ENCODE data around the gene MAPK9. TPM values are rescaled to one million over a fixed set of nuclear protein-coding genes. Genes with fewer than 3 reads are reported as not detected.
A peak's percentile ranks its signal among the peaks of the same experiment; 100 is the strongest.

The MAPK9 gene
- total and polyA plus RNA-seq, 2 experiments from 2014 or later = 22.5 to 23.7 TPM

DNA sequence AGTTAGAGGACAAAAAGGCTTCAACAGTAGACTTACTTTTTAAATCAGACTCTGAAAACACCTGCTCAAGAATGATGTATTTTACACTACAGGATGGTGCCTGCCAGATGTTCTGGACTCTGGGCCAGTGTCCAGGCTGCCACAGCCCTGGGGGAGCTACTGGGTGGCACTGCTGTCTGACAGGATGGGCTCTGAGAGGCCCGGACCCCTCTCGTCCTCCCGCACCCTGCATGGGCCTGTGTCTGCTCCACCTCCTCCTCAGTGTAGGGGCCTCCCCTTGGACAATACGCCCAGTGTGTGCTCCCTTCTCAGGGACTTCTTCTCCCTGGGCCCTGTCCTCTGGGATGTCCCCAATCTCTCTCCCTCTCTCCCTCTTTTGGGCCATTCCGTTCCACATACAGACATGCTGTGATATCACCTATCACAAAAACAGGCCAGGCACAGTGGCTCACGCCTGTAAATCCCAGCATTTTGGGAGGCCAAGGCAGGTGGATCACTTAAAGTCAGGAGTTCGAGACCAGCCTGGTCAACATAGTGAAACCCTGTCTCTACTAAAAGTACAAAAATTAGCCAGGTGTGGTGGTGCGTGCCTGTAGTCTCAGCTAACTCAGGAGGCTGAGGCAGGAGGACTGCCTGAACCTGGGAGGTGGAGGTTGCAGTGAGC lies 37.9 kb upstream of the MAPK9 start:
- no peak overlapping the region for H2AFZ ChIP-seq
- H3K4me3 ChIP-seq = no peak overlapping the region
- no peaks in the 10 kb centered on the region for H3K27me3 ChIP-seq (replicated peaks; ENCODE audit: insufficient read depth)
- no peaks in the 10 kb centered on the region for H3K9me2 ChIP-seq (ENCODE audit: insufficient read depth)
- peaks cover 20% of the 10 kb centered on the region; the same call in 1 of the 2 replicates for H3K36me3 ChIP-seq (ENCODE audit: low read depth)
- peaks cover 52% of the 10 kb centered on the region for H3F3A ChIP-seq (ENCODE audit: insufficient read depth)
- H3K9me3 ChIP-seq (ENCODE audit: low read depth) = no peaks in the 10 kb centered on the region
- 93 to 96% methylated on average over 8 of the region's 8 CpGs for WGBS, 2 experiments (ENCODE audit: low coverage in 1 of 2, low lambda C conversion rate in 2 of 2, missing lambda C conversion rate in 2 of 2)
- no peaks in the 10 kb centered on the region for H4K20me1 ChIP-seq (ENCODE audit: insufficient read depth)
- H3K27ac ChIP-seq = peak overlapping the region; percentile 95
- DNase-seq = no peak
- in situ Hi-C loops (cut with MboI) = no loop called here
- TF ChIP-seq EZH2 (IDR thresholded peaks at IDR 0.05; ENCODE audit: insufficient read depth, poor library complexity, severe bottlenecking) = no peak
- no peaks in the 10 kb centered on the region for H3K79me2 ChIP-seq (ENCODE audit: insufficient read depth)
- H3K9ac ChIP-seq = peak overlapping the region; percentile 79
- H3K4me2 ChIP-seq (ENCODE audit: unreplicated experiment) = peak overlapping the region; percentile 49
- H3K4me1 ChIP-seq (ENCODE audit: insufficient read depth) = peaks cover 46% of the 10 kb centered on the region

DNA sequence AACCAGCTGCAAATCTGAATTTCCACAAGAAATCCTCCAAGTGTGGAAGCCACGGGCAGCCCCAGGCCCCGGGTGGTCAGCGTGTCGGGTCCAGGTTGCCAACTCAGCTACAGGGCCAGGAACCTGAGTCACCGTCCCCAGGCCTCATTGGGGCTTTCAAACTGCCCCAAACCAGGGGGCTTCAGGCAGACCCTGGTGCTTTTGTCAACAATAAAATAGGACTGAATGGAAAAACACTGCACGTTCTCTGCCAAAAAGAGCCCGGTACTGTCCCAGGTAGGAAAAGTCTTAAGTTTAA lies 37.2 kb upstream of the MAPK9 start:
- Histone ChIP-seq H3K79me2 (ENCODE audit: insufficient read depth) (no peaks in the 10 kb centered on the region), H3K27ac (no peak overlapping the region), H3K9me2 (ENCODE audit: insufficient read depth) (no peaks in the 10 kb centered on the region), H3K27me3 (replicated peaks; ENCODE audit: insufficient read depth) (no peaks in the 10 kb centered on the region), H2AFZ (no peak overlapping the region), H3K4me2 (ENCODE audit: unreplicated experiment) (no peak overlapping the region), H3K9me3 (ENCODE audit: low read depth) (no peaks in the 10 kb centered on the region), H4K20me1 (ENCODE audit: insufficient read depth) (no peaks in the 10 kb centered on the region), H3K4me3 (no peak overlapping the region), H3F3A (ENCODE audit: insufficient read depth) (peaks cover 45% of the 10 kb centered on the region), H3K9ac (no peak overlapping the region), H3K36me3 (ENCODE audit: low read depth) (peaks cover 22% of the 10 kb centered on the region; the same call in 1 of the 2 replicates), H3K4me1 (ENCODE audit: insufficient read depth) (peaks cover 41% of the 10 kb centered on the region)
- TF ChIP-seq EZH2 (IDR thresholded peaks at IDR 0.05; ENCODE audit: insufficient read depth, poor library complexity, severe bottlenecking) = no peak
- TF ChIP-seq EZH2phosphoT487 (IDR thresholded peaks at IDR 0.05; ENCODE audit: insufficient read depth, low read depth) = no peak
- 96% methylated on average over 7 of the region's 7 CpGs for WGBS, 2 experiments (ENCODE audit: low coverage in 1 of 2, low lambda C conversion rate in 2 of 2, missing lambda C conversion rate in 2 of 2)
- in situ Hi-C loops (cut with MboI) = no loop called here
- DNase-seq = no peak

DNA sequence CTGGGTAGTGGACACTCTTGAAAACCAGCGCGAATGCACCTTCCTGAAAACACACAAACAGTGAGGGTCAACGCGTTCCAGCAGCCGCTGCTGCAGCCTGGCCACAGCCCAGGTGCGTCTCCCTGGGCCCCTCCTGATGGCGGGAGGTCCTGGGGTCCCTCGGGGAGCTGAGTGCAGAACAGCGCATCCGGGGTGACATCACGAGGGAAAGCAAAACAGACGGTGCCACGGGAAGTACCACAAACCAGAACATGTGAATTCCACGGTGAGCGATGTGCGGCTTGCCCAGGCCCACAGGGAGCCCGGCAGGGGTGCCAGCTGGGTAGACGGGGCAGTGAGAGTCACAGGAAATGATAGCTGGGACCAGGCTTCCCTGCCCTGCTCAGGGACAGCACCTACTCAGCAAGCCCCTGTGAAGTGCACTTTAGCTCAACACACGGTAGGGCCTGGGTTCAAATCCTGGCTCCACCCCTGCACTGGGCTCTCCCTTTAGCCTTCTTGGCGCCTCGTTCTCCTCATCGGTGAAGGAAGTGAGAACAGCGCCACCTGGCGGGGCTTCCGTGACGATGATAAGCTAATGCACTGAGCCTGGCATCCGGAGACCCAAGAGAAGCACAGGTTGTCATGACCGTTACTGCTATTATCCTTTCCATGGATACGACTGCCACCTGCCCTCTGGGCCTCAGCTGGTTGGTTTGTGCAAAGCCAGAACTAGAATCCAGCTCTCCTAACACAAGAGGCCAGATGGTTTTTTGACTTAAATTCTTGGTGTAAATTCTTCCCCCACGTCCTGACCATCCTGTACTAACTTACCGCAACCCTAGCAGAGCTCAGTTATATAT lies 36.6 kb upstream of the MAPK9 start:
- H3F3A ChIP-seq (ENCODE audit: insufficient read depth) = peaks cover 39% of the 10 kb centered on the region
- in situ Hi-C loops (cut with MboI) = no loop called here

DNA sequence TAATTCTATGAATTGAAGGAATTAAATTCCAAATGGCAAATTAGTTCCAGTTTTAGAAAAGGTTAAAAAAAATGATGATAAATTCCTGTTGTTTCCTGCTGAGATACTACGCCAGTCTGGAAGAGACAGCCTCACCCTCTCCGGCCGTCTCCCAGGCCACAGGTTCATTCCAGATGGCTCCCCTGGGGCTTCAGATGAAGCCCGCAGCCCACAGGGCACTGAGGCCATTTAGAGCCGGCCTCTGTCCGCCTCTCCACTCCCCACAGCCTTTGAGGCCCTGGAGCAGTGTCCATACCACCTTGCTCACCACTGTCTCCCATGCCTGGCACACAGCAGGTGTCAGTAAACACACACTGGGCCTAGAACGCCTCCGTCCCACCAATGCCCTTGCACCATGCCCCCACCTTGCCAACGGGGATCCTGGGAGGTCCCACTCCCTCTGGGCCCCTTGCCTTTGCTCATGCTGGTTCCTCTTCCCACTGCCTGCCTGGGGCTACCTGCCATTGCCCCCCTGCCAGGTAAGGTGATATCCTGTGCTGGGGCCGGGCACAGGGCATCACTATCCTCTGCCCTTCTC lies 35.2 kb upstream of the MAPK9 start:
- in situ Hi-C loops (cut with MboI) = no loop called here
- H3K9ac ChIP-seq = no peak overlapping the region
- H3K27me3 ChIP-seq (replicated peaks; ENCODE audit: insufficient read depth) = no peaks in the 10 kb centered on the region
- no peaks in the 10 kb centered on the region for H3K9me2 ChIP-seq (ENCODE audit: insufficient read depth)
- WGBS, 2 experiments (ENCODE audit: low coverage in 1 of 2, low lambda C conversion rate in 2 of 2, missing lambda C conversion rate in 2 of 2) = 95 to 98% methylated on average over 10 of the region's 10 CpGs
- H3F3A ChIP-seq (ENCODE audit: insufficient read depth) = peaks cover 26% of the 10 kb centered on the region
- peaks cover 21% of the 10 kb centered on the region for H3K4me1 ChIP-seq (ENCODE audit: insufficient read depth)
- no peaks in the 10 kb centered on the region for H3K9me3 ChIP-seq (ENCODE audit: low read depth)
- DNase-seq = no peak
- no peaks in the 10 kb centered on the region for H3K79me2 ChIP-seq (ENCODE audit: insufficient read depth)
- no peak overlapping the region for H3K4me2 ChIP-seq (ENCODE audit: unreplicated experiment)
- H4K20me1 ChIP-seq (ENCODE audit: insufficient read depth) = no peaks in the 10 kb centered on the region
- no peak for TF ChIP-seq EZH2phosphoT487 (IDR thresholded peaks at IDR 0.05; ENCODE audit: insufficient read depth, low read depth)
- no peak for TF ChIP-seq EZH2 (IDR thresholded peaks at IDR 0.05; ENCODE audit: insufficient read depth, poor library complexity, severe bottlenecking)
- H2AFZ ChIP-seq = no peak overlapping the region
- no peak overlapping the region for H3K4me3 ChIP-seq
- peaks cover 37% of the 10 kb centered on the region for H3K36me3 ChIP-seq (ENCODE audit: low read depth)
- no peak overlapping the region for H3K27ac ChIP-seq

More for the DNA sequence above, 36.6 kb upstream of the MAPK9 start:
- peaks cover 26% of the 10 kb centered on the region; the same call in 1 of the 2 replicates for H3K36me3 ChIP-seq (ENCODE audit: low read depth)
- no peak overlapping the region for H3K4me3 ChIP-seq
- no peak overlapping the region for H2AFZ ChIP-seq
- no peak overlapping the region for H3K27ac ChIP-seq
- DNase-seq = peak; percentile 76
- H3K4me1 ChIP-seq (ENCODE audit: insufficient read depth) = peaks cover 35% of the 10 kb centered on the region
- no peaks in the 10 kb centered on the region for H3K9me2 ChIP-seq (ENCODE audit: insufficient read depth)
- H3K79me2 ChIP-seq (ENCODE audit: insufficient read depth) = no peaks in the 10 kb centered on the region
- no peak for TF ChIP-seq EZH2 (IDR thresholded peaks at IDR 0.05; ENCODE audit: insufficient read depth, poor library complexity, severe bottlenecking)
- no peak for TF ChIP-seq EZH2phosphoT487 (IDR thresholded peaks at IDR 0.05; ENCODE audit: insufficient read depth, low read depth)
- 80% methylated on average over 30 to 31 of the region's 31 CpGs for WGBS, 2 experiments (ENCODE audit: low coverage in 1 of 2, low lambda C conversion rate in 2 of 2, missing lambda C conversion rate in 2 of 2)
- no peaks in the 10 kb centered on the region for H3K27me3 ChIP-seq (replicated peaks; ENCODE audit: insufficient read depth)
- no peaks in the 10 kb centered on the region for H4K20me1 ChIP-seq (ENCODE audit: insufficient read depth)
- no peak overlapping the region for H3K9ac ChIP-seq
- no peak overlapping the region for H3K4me2 ChIP-seq (ENCODE audit: unreplicated experiment)
- no peaks in the 10 kb centered on the region for H3K9me3 ChIP-seq (ENCODE audit: low read depth)
